HL-60/S4 treated with retinoic acid at 250 ng/mL for 4 days and 3 days (cell line): ENCODE results near the gene SLCO2A1.
"Not testable (repeated sequence)": the region's sequence is repeated elsewhere in the genome, so short reads cannot be mapped to it uniquely, and the experiment has no call there.

ENCODE experiments used
- in situ Hi-C: fragments of 300-500 bp; cut with MboI; formaldehyde crosslinking; loops from 2 replicates; pipeline ENCODE4 v1.7.0; 2022; ENCODE audit warnings: low sequenced_read_pairs

SLCO2A1 gene

DNA sequence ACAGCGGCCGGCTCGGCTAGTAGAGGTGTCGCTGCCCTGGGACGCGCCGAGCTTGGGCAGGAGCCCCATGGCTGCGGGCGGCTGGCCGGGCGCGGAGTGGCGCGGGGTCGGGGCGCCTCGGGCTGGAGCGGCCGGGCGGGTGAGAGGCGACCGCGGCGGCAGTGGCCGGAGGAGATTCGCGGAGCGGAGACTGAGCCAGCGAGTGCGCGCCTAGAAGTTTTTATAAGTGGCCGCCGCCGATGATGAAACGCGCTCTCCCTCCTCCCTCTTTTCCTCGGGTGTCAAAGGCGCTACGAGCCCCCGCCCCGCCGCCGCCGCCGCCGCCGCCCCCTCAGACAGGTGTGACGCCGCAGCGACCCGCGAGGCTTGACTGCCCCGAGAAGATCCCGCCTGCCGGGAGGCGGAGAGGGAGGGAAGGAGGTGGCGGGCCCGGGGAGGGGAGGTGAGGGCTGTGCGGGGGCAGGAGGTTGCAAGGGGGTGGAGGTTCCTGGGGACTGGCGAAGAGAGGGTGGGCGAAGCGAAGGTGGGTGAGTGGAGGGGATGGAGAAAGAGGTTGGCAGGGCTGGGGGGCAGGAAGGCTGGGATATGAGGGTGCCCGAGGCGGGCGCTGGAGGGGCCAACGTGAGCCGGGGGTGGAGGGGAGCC lies at the start of gene SLCO2A1:
SLCO2A1 (minus strand) TSS at position 192 of the 645 bp plus-strand sequence; CDS start at position 69, 123 bp downstream.
- in situ Hi-C loops: no loop called here

GRCh38 chr3:134079111-134079547 lies 49.4 kb upstream of the SLCO2A1 start:
- in situ Hi-C loops: no loop called here

GRCh38 chr3:134078169-134078831 lies 48.6 kb upstream of the SLCO2A1 start:
- in situ Hi-C loops: no loop called here

GRCh38 chr3:134077649-134078161 lies 48.0 kb upstream of the SLCO2A1 start:
- in situ Hi-C loops: no loop called here

- in situ Hi-C loops: no loop called here
Measured at GRCh38 chr3:134076851-134077250, 47.1 kb upstream of the SLCO2A1 start.

GRCh38 chr3:134075846-134076245 lies 46.1 kb upstream of the SLCO2A1 start:
- in situ Hi-C loops: no loop called here

DNA sequence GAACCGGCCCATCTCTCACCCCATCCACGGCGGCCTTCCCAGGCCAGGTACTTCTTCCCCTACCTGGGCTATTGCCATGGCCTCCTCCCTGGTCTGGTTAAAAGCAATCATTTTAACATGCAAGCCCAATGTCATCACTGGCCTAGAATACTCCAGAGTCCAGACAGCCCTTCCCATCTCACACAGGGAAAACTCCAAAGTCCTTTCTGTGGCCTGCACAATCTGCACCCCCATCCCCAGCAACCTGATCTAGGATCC lies 45.8 kb upstream of the SLCO2A1 start:
- in situ Hi-C loops: no loop called here

DNA sequence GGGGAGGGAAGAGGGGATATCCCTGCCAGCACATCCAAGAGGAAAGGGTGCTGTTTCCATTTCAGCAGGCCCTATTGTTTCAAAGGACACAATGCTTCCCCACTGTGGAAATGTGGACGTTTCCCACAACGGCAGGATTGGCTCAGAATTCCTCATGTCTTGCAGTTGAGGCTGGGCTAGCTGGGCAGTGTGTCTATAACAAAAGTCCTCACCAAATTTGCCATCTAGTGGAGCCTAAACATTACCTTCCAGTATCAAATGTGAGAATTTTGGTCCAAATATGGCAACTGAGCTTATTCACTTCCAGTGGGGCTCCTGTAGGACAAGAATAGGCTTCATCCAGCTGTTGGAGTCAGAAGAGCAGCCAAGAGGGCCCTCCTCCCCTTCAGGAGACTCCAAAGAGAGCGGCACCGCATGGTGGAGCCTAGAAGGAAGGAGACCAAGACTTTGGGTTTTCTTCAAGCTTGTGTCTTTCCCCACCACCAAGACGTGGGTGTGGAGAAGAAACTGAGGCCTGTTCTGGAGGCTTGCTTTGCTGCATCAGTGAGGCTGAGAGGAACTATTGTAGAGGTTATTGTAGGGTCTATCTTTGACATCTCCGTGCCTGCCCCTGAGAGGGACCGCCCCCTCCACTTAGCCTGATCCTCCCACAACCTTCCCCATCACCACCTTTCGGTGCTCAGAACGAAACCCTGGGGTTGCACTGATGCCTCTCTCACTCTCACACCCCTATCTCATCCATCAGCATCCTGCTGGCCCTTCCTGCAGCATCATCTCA lies 45.3 kb upstream of the SLCO2A1 start:
- in situ Hi-C loops: no loop called here

GRCh38 chr3:134074001-134074789 lies 44.5 kb upstream of the SLCO2A1 start:
- in situ Hi-C loops: no loop called here

- in situ Hi-C loops: no loop called here
Measured at GRCh38 chr3:134073583-134073945, 43.8 kb upstream of the SLCO2A1 start.

DNA sequence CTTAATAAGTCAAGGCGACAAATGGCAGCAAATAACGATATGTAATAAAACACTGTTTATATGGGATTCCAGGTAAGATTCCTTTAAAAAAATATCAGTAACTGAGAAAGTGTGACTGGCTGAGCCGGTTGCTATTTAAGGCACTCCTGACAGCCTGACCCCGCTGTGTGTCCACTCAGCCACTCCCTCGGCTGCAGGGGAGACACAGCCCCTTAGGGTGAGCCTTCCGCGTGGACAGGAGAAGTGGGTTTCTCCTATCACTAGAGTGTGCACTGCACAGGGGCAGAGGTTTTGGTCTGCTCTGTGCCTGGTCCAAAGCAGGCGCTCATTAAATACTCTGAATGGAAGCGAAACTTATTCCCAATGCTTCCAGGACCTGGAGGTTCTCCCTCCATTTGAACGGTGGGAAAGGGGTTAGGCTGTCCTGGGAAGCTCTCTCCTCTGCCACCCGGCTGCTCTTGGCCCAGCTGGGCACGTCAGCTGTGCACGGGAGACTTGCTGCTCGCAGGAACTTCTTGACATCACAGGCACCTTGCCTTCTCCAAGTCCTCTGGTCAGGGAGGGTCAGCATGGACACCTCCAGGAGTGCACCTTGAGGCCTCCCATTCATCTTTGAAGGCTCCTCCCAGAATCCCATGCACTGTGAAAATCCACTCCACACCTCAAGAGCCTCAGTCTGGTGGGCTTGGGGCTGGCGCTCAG lies 43.3 kb upstream of the SLCO2A1 start:
- in situ Hi-C loops: no loop called here

GRCh38 chr3:134070281-134070680 lies 40.6 kb upstream of the SLCO2A1 start:
- in situ Hi-C loops: not testable (repeated sequence)

GRCh38 chr3:134068429-134068828 lies 38.7 kb upstream of the SLCO2A1 start:
- in situ Hi-C loops: no loop called here

- in situ Hi-C loops: no loop called here
Measured at GRCh38 chr3:134067531-134068161, 37.9 kb upstream of the SLCO2A1 start.

GRCh38 chr3:134066651-134067530 lies 37.2 kb upstream of the SLCO2A1 start:
- in situ Hi-C loops: no loop called here

DNA sequence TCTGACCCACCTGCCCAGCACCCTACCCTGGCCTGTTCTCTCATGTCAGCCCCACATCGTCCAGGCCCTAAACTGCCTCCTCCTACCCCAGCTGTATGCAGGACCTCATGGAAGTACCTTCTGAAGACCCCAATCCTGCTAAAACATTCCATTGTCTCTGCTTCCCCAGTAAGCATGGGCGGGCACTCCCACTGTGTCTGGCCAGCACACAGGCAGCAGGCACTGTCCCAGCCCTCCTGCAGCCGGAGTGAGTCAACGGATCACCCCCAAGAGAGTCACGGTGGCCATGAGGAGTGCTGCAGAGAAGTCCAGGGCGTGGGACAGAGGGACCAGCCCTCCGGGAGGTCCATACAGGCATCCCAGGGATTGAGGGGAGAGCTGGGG lies 36.4 kb upstream of the SLCO2A1 start:
- in situ Hi-C loops: no loop called here

- in situ Hi-C loops: no loop called here
Measured at GRCh38 chr3:134065252-134066157, 35.8 kb upstream of the SLCO2A1 start.

GRCh38 chr3:134064081-134064480 lies 34.4 kb upstream of the SLCO2A1 start:
- in situ Hi-C loops: no loop called here
